ENCODE data around the gene TMEM125.

The TMEM125 gene

DNA sequence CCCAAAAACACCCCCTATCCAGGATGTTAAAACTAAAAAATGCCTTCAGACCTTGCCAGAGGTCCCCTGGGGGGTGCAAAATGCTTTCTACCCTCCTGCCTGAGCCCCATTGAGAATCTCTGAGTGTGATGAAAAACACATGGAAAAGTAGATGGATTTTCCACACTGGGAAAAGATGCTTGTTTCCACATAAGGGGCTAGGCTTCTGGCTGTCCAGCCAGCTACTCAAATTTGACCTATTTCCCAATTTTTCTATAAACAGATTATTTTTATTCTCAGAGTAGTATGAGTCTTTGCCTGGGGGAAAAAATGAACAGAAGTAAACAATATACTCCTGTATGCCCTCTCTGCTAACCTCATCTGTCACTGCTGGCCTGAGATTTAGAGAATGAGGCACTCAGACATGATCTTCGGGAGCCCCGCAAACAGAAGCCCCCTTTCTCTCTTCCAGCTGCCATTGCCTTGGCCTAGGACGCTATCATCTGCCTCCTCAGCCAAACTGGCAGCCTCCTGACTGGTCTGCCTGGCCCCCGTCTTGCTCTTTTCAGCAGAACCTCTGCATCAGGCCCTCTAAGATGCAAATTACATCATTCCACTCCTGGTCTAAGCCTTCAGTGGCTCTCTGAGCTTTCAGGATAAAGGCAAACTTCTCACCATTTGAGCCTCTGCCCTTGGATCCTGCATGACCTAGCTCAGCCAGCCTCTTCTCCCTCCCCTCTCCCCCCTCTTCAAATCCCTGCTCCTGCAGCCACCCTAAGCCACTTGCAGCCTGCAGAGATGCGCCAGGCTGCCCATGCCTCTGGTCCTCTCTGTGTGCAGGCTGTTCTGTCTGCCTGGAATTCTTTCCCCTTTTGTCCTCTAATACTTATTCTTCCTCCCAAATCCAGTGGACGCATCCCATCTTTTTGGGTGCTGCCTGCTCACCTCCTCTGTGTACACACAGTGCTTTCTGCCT, 39.7 kb upstream of the TMEM125 start:
- no peak overlapping the region for H3K4me3 ChIP-seq (ENCODE audit: low read length)
- no peak for DNase-seq (ENCODE audit: low read depth)
- TF ChIP-seq, protein P1, sequence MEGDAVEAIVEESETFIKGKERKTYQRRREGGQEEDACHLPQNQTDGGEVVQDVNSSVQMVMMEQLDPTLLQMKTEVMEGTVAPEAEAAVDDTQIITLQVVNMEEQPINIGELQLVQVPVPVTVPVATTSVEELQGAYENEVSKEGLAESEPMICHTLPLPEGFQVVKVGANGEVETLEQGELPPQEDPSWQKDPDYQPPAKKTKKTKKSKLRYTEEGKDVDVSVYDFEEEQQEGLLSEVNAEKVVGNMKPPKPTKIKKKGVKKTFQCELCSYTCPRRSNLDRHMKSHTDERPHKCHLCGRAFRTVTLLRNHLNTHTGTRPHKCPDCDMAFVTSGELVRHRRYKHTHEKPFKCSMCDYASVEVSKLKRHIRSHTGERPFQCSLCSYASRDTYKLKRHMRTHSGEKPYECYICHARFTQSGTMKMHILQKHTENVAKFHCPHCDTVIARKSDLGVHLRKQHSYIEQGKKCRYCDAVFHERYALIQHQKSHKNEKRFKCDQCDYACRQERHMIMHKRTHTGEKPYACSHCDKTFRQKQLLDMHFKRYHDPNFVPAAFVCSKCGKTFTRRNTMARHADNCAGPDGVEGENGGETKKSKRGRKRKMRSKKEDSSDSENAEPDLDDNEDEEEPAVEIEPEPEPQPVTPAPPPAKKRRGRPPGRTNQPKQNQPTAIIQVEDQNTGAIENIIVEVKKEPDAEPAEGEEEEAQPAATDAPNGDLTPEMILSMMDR (conservative IDR thresholded peaks at IDR 0.05; ENCODE audit: low read depth, low read length), result no peak

- TF ChIP-seq, protein P1 (conservative IDR thresholded peaks at IDR 0.05; ENCODE audit: low read depth, low read length), result no peak
- peak; percentile 56 for DNase-seq (ENCODE audit: low read depth)
Measured at GRCh38 chr1:43232074-43232473, 37.7 kb upstream of the TMEM125 start.

GRCh38 chr1:43232482-43232881, 37.3 kb upstream of the TMEM125 start:
- no peak overlapping the region for H3K4me3 ChIP-seq (ENCODE audit: low read length)
- TF ChIP-seq, protein P1 (conservative IDR thresholded peaks at IDR 0.05; ENCODE audit: low read depth, low read length), result no peak
- DNase-seq (ENCODE audit: low read depth), result no peak

More at GRCh38 chr1:43232074-43232473, 37.7 kb upstream of the TMEM125 start:
- no peak overlapping the region for H3K4me3 ChIP-seq (ENCODE audit: low read length)

DNA sequence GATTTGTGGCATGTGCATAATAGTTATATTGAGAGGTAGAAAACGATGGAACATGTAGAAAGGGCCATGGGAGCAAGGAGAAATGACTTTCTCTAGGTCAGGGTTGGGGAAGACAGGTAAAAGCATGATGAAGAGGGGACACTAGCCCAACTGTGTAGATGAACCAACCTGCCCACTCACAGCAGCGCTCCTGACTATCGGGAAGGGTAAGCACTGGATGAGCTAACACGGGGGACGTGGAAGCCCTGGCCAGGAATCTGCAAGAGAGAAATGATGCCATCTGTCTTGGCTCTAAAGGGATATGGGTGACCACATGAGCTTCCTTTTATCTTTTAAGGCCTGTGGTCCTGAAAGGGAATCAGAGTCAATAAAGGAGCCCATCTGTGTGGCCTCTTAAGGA, 36.2 kb upstream of the TMEM125 start:
- no peak for DNase-seq (ENCODE audit: low read depth)
- no peak overlapping the region for H3K4me3 ChIP-seq (ENCODE audit: low read length)
- TF ChIP-seq, protein P1 (conservative IDR thresholded peaks at IDR 0.05; ENCODE audit: low read depth, low read length), result no peak

- DNase-seq (ENCODE audit: low read depth), result no peak
- TF ChIP-seq, protein P1 (conservative IDR thresholded peaks at IDR 0.05; ENCODE audit: low read depth, low read length), result no peak
- H3K4me3 ChIP-seq (ENCODE audit: low read length), result no peak overlapping the region
Measured at GRCh38 chr1:43234267-43234666, 35.5 kb upstream of the TMEM125 start.

GRCh38 chr1:43235040-43235439, 34.7 kb upstream of the TMEM125 start:
- no peak for DNase-seq (ENCODE audit: low read depth)
- TF ChIP-seq, protein P1 (conservative IDR thresholded peaks at IDR 0.05; ENCODE audit: low read depth, low read length), result no peak
- H3K4me3 ChIP-seq (ENCODE audit: low read length), result no peak overlapping the region
